Measurements from ENCODE around the gene TAGLN2.

- TF ChIP-seq POLR2A (IDR thresholded peaks at IDR 0.05; ENCODE audit: low read depth, low read length), result no peak
- TF ChIP-seq TAF1 (IDR thresholded peaks at IDR 0.05; ENCODE audit: low read depth, low read length), result no peak
Observed at GRCh38 chr1:159889202-159889601, 36.1 kb downstream of the TAGLN2 start.

Measured in GM12891 (cell line).